Measurements from ENCODE around the gene UNC13C. TPM values are rescaled to one million over a fixed set of nuclear protein-coding genes. Genes with fewer than 3 reads are reported as not detected.

UNC13C gene
- total and polyA plus RNA-seq, 10 of the 15 experiments (the other 5 are each of a cell fraction or from before 2014, with no cell fraction given) = 9.9 to 81.3 (median 25.0) TPM

DNA sequence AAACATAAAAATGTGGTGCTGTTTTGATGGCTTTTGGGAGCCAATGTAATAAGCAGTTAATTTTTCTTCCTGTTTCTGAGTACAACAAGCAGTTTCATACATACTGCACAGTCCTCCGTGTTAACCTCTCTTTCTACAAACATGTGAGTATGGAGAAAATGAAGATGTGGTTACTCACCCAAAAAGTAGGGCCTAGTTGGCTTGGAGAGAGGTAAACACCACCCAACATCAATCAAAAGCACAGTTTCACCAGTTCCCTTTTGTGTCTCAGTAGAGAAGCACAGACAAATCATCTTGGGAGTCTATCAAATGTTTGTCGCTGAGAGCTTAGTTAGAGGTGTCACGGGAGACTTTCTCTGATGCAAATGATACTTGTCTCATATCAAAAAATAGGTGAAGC lies 320.2 kb downstream of the UNC13C start (continued):
- no peak for TF ChIP-seq RCOR1 (conservative IDR thresholded peaks at IDR 0.05; ENCODE audit: low read depth, low read length)
- TF ChIP-seq E2F4 (IDR thresholded peaks at IDR 0.05; ENCODE audit: low read depth, low read length) = no peak
- peak; percentile 34; the same call in 1 of the 2 replicates for TF ChIP-seq CHD2 (IDR thresholded peaks at IDR 0.05; ENCODE audit: borderline replicate concordance, low read depth, low read length)
- TF ChIP-seq, protein P1, sequence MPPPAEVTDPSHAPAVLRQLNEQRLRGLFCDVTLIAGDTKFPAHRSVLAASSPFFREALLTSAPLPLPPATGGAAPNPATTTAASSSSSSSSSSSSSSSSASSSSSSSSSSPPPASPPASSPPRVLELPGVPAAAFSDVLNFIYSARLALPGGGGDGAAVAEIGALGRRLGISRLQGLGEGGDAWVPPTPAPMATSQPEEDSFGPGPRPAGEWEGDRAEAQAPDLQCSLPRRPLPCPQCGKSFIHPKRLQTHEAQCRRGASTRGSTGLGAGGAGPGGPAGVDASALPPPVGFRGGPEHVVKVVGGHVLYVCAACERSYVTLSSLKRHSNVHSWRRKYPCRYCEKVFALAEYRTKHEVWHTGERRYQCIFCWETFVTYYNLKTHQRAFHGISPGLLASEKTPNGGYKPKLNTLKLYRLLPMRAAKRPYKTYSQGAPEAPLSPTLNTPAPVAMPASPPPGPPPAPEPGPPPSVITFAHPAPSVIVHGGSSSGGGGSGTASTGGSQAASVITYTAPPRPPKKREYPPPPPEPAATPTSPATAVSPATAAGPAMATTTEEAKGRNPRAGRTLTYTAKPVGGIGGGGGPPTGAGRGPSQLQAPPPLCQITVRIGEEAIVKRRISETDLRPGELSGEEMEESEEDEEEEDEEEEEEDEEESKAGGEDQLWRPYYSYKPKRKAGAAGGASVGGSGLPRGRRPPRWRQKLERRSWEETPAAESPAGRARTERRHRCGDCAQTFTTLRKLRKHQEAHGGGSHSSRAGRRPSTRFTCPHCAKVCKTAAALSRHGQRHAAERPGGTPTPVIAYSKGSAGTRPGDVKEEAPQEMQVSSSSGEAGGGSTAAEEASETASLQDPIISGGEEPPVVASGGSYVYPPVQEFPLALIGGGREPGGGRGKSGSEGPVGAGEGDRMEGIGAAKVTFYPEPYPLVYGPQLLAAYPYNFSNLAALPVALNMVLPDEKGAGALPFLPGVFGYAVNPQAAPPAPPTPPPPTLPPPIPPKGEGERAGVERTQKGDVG (CRISPR knock-in tag; IDR thresholded peaks at IDR 0.05) = no peak
- TF ChIP-seq, protein P2, sequence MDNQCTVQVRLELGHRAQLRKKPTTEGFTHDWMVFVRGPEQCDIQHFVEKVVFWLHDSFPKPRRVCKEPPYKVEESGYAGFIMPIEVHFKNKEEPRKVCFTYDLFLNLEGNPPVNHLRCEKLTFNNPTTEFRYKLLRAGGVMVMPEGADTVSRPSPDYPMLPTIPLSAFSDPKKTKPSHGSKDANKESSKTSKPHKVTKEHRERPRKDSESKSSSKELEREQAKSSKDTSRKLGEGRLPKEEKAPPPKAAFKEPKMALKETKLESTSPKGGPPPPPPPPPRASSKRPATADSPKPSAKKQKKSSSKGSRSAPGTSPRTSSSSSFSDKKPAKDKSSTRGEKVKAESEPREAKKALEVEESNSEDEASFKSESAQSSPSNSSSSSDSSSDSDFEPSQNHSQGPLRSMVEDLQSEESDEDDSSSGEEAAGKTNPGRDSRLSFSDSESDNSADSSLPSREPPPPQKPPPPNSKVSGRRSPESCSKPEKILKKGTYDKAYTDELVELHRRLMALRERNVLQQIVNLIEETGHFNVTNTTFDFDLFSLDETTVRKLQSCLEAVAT (IDR thresholded peaks at IDR 0.05) = no peak
- TF ChIP-seq NR2C1 (IDR thresholded peaks at IDR 0.05) = no peak
- TF ChIP-seq SPI1 (IDR thresholded peaks at IDR 0.05; ENCODE audit: borderline replicate concordance, insufficient read depth, low read depth, low read length) = peak; percentile 84; the same call in 1 of the 2 replicates
- TF ChIP-seq, protein P3, sequence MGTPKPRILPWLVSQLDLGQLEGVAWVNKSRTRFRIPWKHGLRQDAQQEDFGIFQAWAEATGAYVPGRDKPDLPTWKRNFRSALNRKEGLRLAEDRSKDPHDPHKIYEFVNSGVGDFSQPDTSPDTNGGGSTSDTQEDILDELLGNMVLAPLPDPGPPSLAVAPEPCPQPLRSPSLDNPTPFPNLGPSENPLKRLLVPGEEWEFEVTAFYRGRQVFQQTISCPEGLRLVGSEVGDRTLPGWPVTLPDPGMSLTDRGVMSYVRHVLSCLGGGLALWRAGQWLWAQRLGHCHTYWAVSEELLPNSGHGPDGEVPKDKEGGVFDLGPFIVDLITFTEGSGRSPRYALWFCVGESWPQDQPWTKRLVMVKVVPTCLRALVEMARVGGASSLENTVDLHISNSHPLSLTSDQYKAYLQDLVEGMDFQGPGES (IDR thresholded peaks at IDR 0.05) = no peak
- no peak for TF ChIP-seq ZBTB11 (CRISPR knock-in tag; IDR thresholded peaks at IDR 0.05)
- no peak for TF ChIP-seq PML (IDR thresholded peaks at IDR 0.05; ENCODE audit: low read length)
- TF ChIP-seq SREBF1 (IDR thresholded peaks at IDR 0.05; ENCODE audit: low read length) = no peak
- TF ChIP-seq, protein P4, sequence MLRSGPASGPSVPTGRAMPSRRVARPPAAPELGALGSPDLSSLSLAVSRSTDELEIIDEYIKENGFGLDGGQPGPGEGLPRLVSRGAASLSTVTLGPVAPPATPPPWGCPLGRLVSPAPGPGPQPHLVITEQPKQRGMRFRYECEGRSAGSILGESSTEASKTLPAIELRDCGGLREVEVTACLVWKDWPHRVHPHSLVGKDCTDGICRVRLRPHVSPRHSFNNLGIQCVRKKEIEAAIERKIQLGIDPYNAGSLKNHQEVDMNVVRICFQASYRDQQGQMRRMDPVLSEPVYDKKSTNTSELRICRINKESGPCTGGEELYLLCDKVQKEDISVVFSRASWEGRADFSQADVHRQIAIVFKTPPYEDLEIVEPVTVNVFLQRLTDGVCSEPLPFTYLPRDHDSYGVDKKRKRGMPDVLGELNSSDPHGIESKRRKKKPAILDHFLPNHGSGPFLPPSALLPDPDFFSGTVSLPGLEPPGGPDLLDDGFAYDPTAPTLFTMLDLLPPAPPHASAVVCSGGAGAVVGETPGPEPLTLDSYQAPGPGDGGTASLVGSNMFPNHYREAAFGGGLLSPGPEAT (IDR thresholded peaks at IDR 0.05; ENCODE audit: low read depth) = peak; percentile 66; the same call in 1 of the 2 replicates
- TF ChIP-seq FOXK2 (IDR thresholded peaks at IDR 0.05) = no peak
- no peak for TF ChIP-seq ZNF384 (IDR thresholded peaks at IDR 0.05; ENCODE audit: borderline replicate concordance, low read depth, low read length)
- TF ChIP-seq ZZZ3 (IDR thresholded peaks at IDR 0.05; ENCODE audit: control insufficient read depth, insufficient read length, low read depth) = no peak
- no peak; the same call in 1 of the 2 replicates for TF ChIP-seq FOXM1 (IDR thresholded peaks at IDR 0.05; ENCODE audit: low read depth, low read length)
- no peak for TF ChIP-seq JUNB (IDR thresholded peaks at IDR 0.05)
- TF ChIP-seq RELA (IDR thresholded peaks at IDR 0.05; ENCODE audit: borderline replicate concordance, partially characterized antibody) = no peak

Data from GM12878 (cell line).